ENCODE data around the gene IL18RAP.

The IL18RAP gene

DNA sequence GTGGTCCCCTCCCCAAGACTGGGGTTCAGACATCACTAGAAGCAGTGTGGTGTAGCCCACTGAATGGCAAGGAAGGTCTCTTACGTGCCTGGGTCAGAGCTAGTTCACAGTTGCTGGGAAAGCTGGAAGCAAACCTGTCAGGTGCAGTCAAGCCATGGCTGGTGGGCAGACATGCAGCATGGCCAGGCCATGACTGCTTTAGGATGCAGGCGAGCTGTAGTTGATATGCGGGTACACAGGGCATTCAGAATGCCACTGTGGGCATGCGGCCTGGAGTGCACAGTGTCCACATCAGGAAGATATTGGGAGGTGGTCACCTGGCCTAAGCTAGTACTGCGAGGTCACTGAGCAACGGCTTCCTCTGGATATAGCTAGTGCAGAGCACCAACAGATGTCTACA, 38.2 kb downstream of the IL18RAP start:
- no peak for DNase-seq

DNA sequence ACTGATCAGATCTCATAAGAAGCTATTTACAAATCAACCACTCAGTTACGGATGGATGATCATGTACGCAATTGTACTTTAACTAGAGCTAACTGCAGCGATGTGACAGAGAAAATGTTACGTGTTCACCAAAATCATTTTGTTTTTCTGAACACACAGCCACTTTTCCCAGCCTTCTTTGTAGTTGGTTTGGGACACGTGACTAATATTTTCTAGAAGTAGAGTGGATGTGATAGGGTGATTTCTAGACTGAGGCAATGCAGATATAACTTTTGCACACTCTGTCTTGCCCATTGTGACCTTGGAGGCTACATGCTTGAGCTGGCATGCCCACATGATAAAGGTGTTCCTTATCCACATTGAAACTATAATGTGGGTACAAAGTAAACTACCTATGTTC, 40.2 kb downstream of the IL18RAP start:
- DNase-seq, result no peak

DNA sequence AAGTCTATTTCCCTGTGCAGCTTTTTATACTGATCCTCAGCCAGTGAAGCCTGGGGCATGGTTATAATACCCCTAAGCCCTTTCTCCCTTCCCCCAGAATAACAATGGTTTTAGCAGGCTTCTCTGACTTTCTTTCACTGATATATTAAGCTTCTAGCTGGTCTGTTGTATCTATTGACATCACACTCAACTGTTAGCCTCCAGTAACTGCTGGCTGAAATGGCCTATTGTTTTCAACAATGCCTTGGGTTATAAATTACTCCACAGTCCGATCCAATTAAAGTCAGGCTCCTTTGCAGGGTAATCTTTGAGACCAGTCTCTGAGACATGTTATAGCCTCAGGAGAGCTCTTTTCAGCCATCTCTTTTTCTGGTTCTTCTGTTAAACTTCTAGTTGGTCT, 47.2 kb downstream of the IL18RAP start:
- DNase-seq, result no peak

DNA sequence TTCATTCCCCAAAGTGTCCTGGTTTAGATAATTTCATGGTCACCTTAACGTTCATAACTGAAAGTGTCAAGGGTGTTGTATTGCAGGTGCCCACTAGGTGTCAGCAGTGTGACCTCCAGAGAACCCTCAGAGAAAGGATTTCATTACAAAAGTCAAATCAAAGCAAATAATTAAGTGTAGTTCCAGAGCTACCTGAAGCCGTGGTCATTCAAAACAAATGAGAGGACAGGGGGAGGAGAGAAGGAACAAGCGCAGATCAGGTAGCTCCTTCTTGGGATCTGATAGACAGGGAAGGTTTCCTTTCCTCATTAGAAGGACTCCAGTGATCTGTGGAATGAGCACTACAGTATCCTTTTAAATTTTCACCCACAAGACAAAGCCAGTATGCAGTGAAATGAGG, 50.1 kb downstream of the IL18RAP start, which contains the start of gene SLC9A4:
Gene SLC9A4 (plus strand): TSS at position 207 of the 400 bp plus-strand sequence. CDS start 534 bp downstream, outside the sequence.
- no peak for DNase-seq

DNA sequence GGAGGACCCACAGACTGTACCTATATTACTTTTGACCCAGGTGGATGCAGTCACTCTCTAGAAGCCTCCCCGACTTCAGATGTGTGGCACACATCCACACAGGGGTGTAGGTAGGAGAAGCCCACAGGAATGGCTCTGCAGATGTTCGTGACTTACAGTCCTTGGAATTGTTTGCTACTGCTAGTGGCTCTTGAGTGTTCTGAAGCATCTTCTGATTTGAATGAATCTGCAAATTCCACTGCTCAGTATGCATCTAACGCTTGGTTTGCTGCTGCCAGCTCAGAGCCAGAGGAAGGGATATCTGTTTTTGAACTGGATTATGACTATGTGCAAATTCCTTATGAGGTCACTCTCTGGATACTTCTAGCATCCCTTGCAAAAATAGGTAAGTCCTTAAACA, 50.7 kb downstream of the IL18RAP start:
- DNase-seq, result no peak

DNA sequence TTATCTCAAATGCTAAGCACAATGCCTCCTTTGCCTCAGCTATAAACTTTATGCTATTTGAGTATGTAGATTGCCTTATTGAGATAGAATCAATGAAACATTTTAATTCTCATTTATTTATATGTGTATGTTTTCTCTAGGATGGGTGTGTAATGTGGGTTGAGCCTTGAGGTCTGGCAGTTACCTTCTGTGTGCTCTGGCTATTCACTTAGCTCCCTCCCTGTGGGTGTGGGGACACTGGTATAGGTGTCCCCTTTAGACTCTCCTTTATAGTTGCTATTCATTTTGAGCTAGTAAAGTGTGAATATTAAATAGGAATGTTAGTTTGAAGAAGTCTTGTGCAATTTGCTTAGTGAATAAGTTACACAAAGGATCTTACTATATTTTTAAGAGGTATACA, 51.8 kb downstream of the IL18RAP start:
- no peak for DNase-seq

DNA sequence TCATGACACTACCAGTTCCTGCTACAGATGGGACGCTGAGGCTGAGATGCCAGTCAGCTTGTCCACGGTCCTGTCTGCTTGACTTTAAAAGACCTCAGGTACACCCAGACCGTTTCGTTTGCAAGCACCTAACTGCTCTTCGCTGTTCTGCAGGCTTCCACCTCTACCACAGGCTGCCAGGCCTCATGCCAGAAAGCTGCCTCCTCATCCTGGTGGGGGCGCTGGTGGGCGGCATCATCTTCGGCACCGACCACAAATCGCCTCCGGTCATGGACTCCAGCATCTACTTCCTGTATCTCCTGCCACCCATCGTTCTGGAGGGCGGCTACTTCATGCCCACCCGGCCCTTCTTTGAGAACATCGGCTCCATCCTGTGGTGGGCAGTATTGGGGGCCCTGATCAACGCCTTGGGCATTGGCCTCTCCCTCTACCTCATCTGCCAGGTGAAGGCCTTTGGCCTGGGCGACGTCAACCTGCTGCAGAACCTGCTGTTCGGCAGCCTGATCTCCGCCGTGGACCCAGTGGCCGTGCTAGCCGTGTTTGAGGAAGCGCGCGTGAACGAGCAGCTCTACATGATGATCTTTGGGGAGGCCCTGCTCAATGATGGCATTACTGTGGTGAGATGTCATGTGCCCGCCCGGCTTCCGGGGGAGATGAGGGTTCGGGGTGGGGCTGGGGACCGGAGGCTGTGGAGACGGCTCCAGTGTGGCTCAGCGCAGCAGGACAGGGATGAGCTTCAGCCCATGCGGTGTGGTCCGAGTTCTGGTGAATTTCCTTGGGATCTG, 55.9 kb downstream of the IL18RAP start:
- no peak for DNase-seq

DNA sequence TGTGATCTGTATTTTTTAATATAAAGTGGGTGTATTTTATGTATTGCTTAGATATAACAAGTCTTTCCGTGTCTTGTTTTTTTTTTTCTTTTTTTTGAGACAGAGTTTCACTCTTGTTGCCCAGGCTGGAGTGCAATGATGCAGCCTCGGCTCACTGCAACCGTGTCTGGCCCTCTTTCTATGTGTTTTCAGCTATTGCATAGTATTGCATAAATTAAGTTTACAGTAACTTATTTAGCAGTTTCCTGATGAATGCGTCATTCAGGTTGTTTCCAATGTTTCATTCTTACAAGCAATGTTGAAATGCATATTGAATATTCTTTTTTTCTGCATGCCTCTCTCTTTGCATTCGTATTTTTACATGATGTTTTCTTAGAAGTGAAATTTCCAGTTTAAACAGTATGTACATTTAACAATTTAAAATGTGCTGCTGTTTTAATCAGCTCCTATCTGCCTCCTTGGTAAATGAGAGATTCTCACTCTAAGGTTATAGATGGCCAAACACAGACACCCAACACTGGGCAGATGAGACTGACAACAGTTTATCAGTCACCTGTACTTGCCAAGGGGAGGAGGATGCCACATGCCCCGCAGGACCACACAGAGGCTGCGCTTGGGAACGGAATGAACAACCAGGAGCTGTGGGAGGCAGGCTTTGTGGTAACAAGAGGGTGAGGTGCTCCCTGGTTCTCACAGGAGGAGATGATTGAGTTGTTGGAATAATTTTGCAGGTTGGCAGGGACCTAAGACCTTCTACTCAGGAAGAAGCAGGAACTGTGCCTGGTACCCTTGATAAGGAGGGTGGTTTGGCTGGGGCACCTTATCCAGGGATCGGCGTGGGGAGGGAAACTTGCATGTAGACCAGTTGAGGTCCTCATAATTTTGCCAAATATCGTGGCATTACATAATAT, 57.6 kb downstream of the IL18RAP start:
- DNase-seq, result no peak

DNA sequence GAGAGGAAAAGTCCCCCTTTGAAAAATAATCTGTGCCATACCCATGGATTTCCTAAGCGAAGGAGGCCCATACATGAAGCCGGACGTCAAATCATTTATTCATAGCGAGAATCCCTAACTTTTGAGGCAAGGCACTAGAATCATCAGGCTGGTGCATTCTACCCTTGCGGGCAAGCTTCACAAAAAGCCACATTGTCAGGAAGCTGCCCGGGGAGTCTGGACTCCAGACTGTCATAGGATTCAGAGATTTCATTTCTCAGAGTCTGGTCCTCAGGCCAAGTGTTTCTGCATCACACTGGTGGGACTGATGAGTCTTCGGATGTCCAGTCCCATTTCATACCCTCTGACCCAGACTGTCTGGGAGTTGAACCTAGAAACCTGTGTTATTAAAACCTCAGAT, 59.0 kb downstream of the IL18RAP start:
- DNase-seq, result no peak

DNA sequence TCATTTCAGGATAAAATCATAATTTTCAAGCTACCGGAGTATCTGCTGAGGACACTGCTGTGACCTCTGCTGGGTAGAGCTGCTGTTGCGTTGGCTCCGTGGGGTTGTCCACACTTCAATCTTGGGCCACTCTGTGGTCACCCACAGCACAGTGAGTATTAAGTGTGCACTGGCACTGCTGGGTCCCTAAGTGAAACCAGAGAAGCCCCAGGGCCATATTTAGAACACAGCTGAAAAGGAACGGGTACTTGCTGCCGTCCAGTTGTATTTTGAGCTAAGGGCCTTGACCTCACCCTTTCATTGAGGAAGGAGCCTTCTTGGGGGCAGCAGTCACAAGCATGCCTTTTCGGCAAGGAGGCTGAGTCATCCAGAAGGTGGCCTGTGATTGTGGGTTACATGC, 60.1 kb downstream of the IL18RAP start:
- no peak for DNase-seq

DNA sequence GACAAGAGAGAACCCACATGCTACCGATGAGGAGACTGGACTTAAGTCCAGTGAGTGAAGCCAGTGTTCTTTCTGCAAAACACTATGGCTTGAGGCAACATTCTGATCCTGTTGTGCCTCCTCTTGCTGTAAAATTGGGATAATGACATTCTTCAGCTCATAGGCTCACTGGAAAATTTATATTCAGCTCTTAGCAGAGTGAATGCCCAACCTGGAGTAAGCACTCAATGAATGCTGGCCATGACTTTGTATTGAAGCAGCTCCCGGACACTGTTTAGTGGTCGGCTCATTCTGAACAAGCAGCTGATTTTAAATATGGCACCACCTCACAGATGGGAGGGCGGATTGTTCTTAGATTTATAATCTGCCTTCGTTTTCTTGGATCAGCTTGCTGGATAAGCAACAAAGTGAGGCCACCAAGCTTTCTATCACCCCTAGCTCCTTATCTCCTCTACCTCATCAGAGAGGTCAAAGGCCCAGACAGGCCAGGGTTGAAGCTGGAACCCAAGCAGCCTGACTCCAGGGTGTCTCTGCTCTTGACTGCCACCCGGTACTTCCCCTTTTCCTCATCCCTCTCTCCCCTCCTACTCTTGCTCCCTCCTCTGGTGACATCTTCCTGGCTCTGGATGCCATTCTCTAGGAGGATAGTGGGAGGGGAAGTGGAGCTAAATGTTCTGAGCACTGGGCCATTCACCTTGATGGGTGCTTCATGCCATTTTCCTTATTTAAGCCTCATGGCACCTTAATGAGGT, 61.5 kb downstream of the IL18RAP start:
- DNase-seq, result no peak

DNA sequence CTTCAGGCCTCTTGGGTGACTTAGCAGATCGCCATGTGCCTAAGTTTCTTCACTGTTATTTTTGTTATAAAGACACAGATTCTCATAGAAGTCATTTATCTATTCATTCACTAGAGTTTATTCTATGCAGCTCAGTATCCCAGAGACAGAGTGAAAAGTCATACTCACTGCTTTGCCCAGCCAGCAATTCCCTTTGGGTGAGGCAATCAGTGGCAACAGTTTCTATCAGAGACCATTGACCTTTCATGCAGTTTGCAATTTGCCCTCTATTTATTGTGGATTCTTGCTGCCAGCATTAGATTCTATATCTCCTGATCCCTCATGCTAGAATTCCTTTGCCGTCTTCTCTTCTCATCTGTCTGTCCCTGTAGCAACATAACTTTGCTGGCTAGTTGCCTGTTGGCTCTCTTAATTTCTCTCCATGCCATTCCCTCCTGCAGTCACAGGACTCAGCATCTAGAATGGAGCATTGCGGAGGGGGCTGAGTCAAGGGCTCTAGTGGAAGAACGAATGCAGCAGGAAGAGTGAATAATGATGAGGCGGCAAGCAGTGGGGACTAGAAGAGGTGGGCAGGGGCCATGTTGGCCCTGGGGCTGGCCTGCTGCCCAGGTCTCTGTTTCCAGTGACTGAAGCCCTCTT, 62.3 kb downstream of the IL18RAP start:
- no peak for DNase-seq

DNA sequence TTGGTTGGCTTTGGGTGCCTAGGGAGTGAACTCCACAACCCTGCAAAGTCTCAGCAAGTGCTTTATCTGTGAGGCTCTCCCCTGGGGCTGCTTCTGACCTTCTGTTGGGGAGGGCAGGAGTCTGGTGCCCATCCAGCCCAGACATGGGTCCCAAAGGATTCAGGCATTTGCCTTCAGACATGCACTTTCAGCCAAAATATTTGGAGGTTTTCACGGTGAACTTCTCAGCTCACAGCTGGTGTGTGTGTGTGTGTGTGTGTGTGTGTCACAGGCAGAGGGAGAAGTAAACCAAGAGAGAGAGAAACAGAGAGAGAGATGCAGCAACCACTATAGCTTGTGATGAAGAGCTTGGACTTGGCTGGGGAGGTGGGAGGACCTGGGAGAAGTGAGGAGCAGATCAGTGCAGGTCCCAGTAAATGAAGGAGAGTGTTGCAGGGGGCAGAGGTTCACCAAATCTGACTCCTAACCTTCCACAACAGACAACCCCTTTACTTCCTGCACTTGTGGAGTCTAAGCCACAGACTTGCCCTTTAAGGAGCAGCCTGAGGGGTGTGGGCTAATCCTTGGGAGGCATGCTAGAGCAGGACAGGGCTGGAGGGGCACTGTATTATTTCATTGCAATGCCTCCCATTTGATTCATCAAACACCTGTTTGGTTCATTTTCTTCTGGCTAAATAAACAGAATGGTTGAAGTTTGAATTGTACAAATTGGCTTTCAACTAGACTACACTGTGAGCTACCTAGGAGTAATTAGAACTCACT, 64.2 kb downstream of the IL18RAP start:
- no peak for DNase-seq

DNA sequence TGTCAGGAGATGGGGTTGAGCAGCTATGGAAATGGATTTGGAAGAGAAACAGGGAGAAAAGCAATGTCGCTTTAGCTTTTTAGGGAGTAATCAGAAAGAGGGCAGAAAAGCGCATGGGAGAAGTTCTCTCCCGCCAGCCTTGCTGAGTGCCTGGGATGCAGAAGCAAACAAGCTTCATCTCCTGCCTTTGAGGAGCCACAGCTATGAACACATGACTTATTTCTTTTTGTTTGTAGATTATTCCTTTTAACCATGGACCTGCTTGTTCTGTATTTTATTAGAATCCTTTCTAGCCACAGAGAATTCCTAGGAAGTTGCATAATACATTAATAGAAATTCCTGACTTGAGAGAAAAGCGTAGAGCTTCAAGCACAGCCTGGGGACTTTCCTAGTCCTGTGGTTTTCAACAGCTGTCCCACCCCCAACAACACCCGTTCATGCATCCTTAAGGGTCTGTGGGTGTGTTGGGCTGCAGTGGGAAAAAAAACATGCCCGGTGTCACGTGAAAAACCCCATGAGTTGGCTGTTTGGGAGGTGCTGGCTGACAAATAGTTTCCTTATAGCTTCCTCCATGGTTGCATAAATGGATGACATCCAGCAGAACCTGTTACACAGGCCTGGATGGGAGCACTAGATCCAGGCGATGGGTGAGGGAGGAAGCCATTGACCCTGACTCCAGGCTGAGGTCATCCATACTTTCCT, 65.0 kb downstream of the IL18RAP start:
- no peak for DNase-seq

DNA sequence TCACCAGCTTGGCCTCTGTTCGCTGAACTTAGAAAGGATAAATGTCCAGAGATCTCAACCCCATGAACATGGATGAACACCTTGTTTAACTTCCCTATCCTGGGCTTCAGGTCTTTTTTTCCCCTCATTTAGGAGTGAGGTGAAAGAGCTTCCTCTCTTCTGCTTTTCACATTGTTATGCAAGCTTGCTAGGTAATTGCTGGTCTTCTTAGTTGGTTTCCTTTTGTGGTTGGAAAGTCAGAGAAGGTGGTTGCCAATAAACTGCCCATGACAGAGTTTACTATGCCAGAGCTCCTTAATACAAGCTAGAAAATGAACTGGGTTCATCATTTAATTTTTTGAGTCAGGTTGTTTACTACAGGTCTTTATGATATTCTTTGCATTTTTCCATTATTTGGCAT, 66.7 kb downstream of the IL18RAP start:
- DNase-seq, result no peak

DNA sequence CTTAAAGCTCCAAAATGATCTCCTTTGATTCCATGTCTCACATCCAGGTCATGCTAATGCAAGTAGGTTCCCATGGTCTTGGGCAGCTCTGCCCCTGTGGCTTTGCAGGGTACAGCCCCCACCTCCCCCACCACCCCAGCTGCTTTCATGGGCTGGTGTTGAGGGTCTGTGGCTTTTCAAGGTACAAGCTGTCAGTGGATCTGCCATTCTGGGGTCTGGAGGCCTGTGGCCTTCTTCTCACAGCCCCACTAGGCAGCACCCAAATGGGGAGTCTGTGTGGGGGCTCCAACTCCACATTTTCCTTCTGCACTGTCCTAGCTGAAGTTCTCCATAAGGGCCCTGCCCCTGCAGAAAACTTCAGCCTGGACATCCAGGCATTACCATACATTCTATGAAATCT, 69.0 kb downstream of the IL18RAP start:
- no peak for DNase-seq

DNA sequence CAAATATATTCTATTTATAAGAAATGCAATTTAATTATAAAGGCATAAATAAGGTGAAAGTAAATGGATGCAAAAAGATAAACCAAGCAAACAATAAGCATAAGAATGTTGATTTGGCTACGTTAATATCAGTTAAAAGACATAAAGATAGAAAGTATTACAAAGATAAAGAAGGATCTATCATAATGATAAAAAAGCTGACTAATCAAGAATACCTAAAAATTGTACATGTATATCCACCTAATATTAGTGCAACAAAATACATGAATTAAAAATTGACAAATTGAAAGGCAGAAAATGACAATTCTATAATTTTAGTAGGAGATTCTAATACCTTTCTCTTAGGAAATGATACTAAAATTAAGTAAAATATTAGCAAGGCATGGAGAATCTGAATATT, 71.6 kb downstream of the IL18RAP start:
- DNase-seq, result no peak

DNA sequence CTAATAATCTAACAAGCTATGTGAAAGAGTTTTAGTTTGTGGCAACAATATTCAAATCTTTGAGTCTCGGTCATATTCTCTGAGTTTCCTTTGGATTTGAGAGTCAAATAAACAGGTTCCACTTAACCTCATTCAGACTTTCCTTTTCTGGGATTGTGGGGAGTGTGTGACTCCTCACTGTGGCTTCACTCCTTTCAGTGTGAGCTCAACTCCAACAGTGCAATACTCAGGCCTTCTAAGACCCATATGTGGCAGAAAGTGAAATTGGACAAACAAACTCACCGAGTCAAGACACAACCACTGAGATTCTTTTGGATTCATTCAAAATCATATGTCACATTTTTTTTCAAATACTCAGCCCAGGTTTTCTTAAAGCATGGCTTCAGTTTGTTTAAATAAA, 75.5 kb downstream of the IL18RAP start:
- no peak for DNase-seq

DNA sequence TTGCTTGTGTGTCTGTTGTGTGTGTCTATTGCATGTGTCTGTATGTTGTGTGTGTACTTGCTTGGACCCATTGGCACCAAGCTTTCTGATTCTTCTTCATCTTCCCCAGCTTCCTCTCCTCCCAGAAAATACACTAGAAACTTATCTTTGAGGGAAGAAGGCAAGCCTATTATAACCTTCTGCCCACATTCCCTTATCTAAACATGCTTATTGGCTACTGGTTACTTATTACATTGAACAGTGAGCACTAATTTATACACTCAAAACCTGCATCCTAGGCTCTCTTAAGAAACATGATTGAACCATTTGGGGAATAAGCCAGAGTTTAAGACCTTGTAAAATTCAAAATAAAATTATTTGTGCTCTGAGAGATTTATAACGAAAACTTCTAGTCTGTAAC, 76.6 kb downstream of the IL18RAP start:
- no peak for DNase-seq
